H9 (cell line): ENCODE measurements around the gene SPSB3. TPM values are rescaled to one million over a fixed set of nuclear protein-coding genes. Genes with fewer than 3 reads are reported as not detected.

Experiments used
- DNase-seq: peaks from one replicate; pipeline ENCODE4 v3.0.0-alpha.2; 2017
- H2AFZ ChIP-seq: one replicate; pipeline ENCODE4 v1.6.1; 2013; ENCODE audit warnings: mild to moderate bottlenecking, low read length, control low read depth, moderate library complexity
- H2AK5ac ChIP-seq: 2 replicates; pipeline ENCODE4 v1.6.1; 2013; ENCODE audit warnings: low read length, control low read depth, mixed read lengths; ENCODE audit not compliant: insufficient read length
- H2BK120ac ChIP-seq: one replicate; pipeline ENCODE4 v1.6.1; 2013; ENCODE audit warnings: low read depth, mild to moderate bottlenecking, low read length, control low read depth, inconsistent platforms; ENCODE audit not compliant: poor library complexity, severe bottlenecking
- H2BK12ac ChIP-seq: 2 replicates; pipeline ENCODE4 v1.6.1; 2013; ENCODE audit warnings: low read length, control low read depth, mixed read lengths, low read depth; ENCODE audit not compliant: insufficient read length
- H2BK15ac ChIP-seq: 2 replicates; pipeline ENCODE4 v1.6.1; 2013; ENCODE audit warnings: low read depth, low read length, control low read depth
- H2BK20ac ChIP-seq: one replicate; pipeline ENCODE4 v1.6.1; 2013; ENCODE audit warnings: low read depth, mild to moderate bottlenecking, low read length, control low read depth, inconsistent platforms; ENCODE audit not compliant: poor library complexity, severe bottlenecking
- H2BK5ac ChIP-seq: 2 replicates; pipeline ENCODE4 v1.6.1; 2013; ENCODE audit warnings: low read length, control low read depth, mixed read lengths; ENCODE audit not compliant: insufficient read length
- H3K14ac ChIP-seq: 2 replicates; pipeline ENCODE4 v1.6.1; 2013; ENCODE audit warnings: low read length, control low read depth; ENCODE audit not compliant: insufficient read depth
- H3K18ac ChIP-seq: 2 replicates; pipeline ENCODE4 v1.6.1; 2013; ENCODE audit warnings: low read depth, mild to moderate bottlenecking, mixed read lengths, low read length, control low read depth; ENCODE audit not compliant: insufficient read length
- H3K23ac ChIP-seq: 2 replicates; pipeline ENCODE4 v1.6.1; 2013; ENCODE audit warnings: low read length, control low read depth, mixed read lengths, low read depth; ENCODE audit not compliant: insufficient read length
- H3K23me2 ChIP-seq: 2 replicates; pipeline ENCODE4 v1.6.1; 2013; ENCODE audit warnings: low read depth, mild to moderate bottlenecking, mixed read lengths, low read length, control low read depth; ENCODE audit not compliant: insufficient read length, poor library complexity, severe bottlenecking
- H3K27ac ChIP-seq: 2 replicates; pipeline ENCODE4 v1.5.1; 2013; ENCODE audit warnings: low read length, control low read depth, mixed read lengths, low read depth; ENCODE audit not compliant: insufficient read length
- H3K27me3 ChIP-seq: 2 replicates; pipeline ENCODE4 v1.6.1; 2013; ENCODE audit warnings: low read length, control low read depth, inconsistent platforms; ENCODE audit not compliant: insufficient read depth
- H3K4ac ChIP-seq: 2 replicates; pipeline ENCODE4 v1.6.1; 2013; ENCODE audit warnings: low read depth, mild to moderate bottlenecking, control low read depth, inconsistent platforms, low read length, moderate library complexity
- H3K4me1 ChIP-seq: 2 replicates; pipeline ENCODE4 v1.6.1; 2013; ENCODE audit warnings: low read length, control low read depth, inconsistent platforms; ENCODE audit not compliant: insufficient read depth
- H3K4me2 ChIP-seq: 2 replicates; pipeline ENCODE4 v1.6.1; 2013; ENCODE audit warnings: low read length, control low read depth, mixed read lengths; ENCODE audit not compliant: insufficient read length, insufficient read depth
- H3K56ac ChIP-seq: 2 replicates; pipeline ENCODE4 v1.6.1; 2013; ENCODE audit warnings: low read depth, mild to moderate bottlenecking, mixed read lengths, low read length, control low read depth; ENCODE audit not compliant: insufficient read length
- H3K79me1 ChIP-seq: 2 replicates; pipeline ENCODE4 v1.6.1; 2013; ENCODE audit warnings: low read depth, mild to moderate bottlenecking, moderate library complexity, low read length, control low read depth, inconsistent platforms; ENCODE audit not compliant: insufficient read depth, poor library complexity, severe bottlenecking
- H3K79me2 ChIP-seq: 2 replicates; pipeline ENCODE4 v1.6.1; 2013; ENCODE audit warnings: low read length, control low read depth, inconsistent platforms; ENCODE audit not compliant: insufficient read depth
- H3K9ac ChIP-seq: 2 replicates; pipeline ENCODE4 v1.6.1; 2013; ENCODE audit warnings: low read length, control low read depth, mixed read lengths; ENCODE audit not compliant: insufficient read length; ENCODE audit errors: extremely low read depth
- H3K9me3 ChIP-seq: one replicate; pipeline ENCODE4 v1.6.1; 2013; ENCODE audit warnings: low read depth, low read length, inconsistent platforms; ENCODE audit not compliant: control insufficient read depth
- H3T11ph ChIP-seq: one replicate; pipeline ENCODE4 v1.6.1; 2013; ENCODE audit warnings: mild to moderate bottlenecking, low read length, control low read depth, inconsistent platforms
- H4K20me1 ChIP-seq: one replicate; pipeline ENCODE4 v1.6.1; 2013; ENCODE audit not compliant: control insufficient read depth, insufficient read length, insufficient read depth
- H4K5ac ChIP-seq: 2 replicates; pipeline ENCODE4 v1.6.1; 2013; ENCODE audit warnings: low read depth, mild to moderate bottlenecking, mixed read lengths, low read length, control low read depth; ENCODE audit not compliant: insufficient read length
- H4K8ac ChIP-seq: replicated peaks from 2 replicates; pipeline ENCODE4 v1.6.1; 2013; ENCODE audit warnings: low read length, control low read depth, mixed read lengths, low read depth; ENCODE audit not compliant: insufficient read length
- H4K91ac ChIP-seq: 2 replicates; pipeline ENCODE4 v1.6.1; 2013; ENCODE audit warnings: low read depth, mild to moderate bottlenecking, moderate library complexity, mixed read lengths, low read length, control low read depth; ENCODE audit not compliant: insufficient read length
- H3K27ac Mint-ChIP-seq, 3 experiments: 2 replicates in 2 of 3; 3 replicates in 1 of 3; pipeline ENCODE4 v1.8.0; 2020 to 2021; ENCODE audit warnings: mixed read lengths in 3 of 3, mild to moderate bottlenecking in 1 of 3, moderate library complexity in 1 of 3
- H3K27me3 Mint-ChIP-seq: 2 replicates; pipeline ENCODE4 v1.8.0; 2021; ENCODE audit warnings: low read depth, mild to moderate bottlenecking, moderate library complexity, mixed read lengths
- H3K36me3 Mint-ChIP-seq, 3 experiments: 2 replicates in 2 of 3; 3 replicates in 1 of 3; pipeline ENCODE4 v1.8.0; 2020 to 2021; ENCODE audit warnings: low read depth in 3 of 3, mixed read lengths in 3 of 3; ENCODE audit not compliant: insufficient read depth in 1 of 3
- H3K4me1 Mint-ChIP-seq, 2 experiments: 2 replicates each; pipeline ENCODE4 v1.8.0; 2020; ENCODE audit warnings: mixed read lengths in 2 of 2
- H3K4me3 Mint-ChIP-seq, 2 experiments: 2 replicates in 1 of 2; 3 replicates in 1 of 2; pipeline ENCODE4 v1.8.0; 2020 to 2021; ENCODE audit warnings: mild to moderate bottlenecking in 2 of 2, mixed read lengths in 2 of 2, moderate library complexity in 1 of 2
- H3K9me3 Mint-ChIP-seq, 2 experiments: 2 replicates in 1 of 2; 3 replicates in 1 of 2; pipeline ENCODE4 v1.8.0; 2020; ENCODE audit warnings: mild to moderate bottlenecking in 2 of 2, mixed read lengths in 2 of 2, moderate library complexity in 1 of 2
- CTCF ChIP-seq: fragments of 200-600 bp; sonication (generic); conservative IDR thresholded peaks from 3 replicates; pipeline ENCODE4 v1.8.0; 2021; ENCODE audit warnings: antibody characterized with exemption, mild to moderate bottlenecking
- WGBS: extraction: QIAGEN DNeasy Blood & Tissue Kit; methylation state at CpG from one replicate; pipeline ENCODE4 v1.1.7; 2013; ENCODE audit warnings: missing lambda C conversion rate, low lambda C conversion rate, mixed read lengths; ENCODE audit not compliant: insufficient read length; ENCODE audit errors: extremely low coverage; 5-methylcytosine and 5-hydroxymethylcytosine counted together
- total RNA-seq: library from RNA; stranded (reverse); gene quantifications from 2 replicates; pipeline ENCODE4 v1.2.1, GENCODE V29; 2021

SPSB3 gene
- total RNA-seq, 1 experiment from 2014 or later, result 19.9 TPM

- no peak overlapping the region for H4K5ac ChIP-seq
- no peaks in the 10 kb centered on the region for H3K9me3 ChIP-seq
- H3K56ac ChIP-seq, result no peak overlapping the region
- no peak overlapping the region for H3K18ac ChIP-seq
- no peak for TF ChIP-seq CTCF
- WGBS, result no CpG with 5 or more reads among the region's 40 CpGs
- H3T11ph ChIP-seq, result no peak overlapping the region
- H3K4me1 ChIP-seq, result no peaks in the 10 kb centered on the region
- no peak overlapping the region for H2BK20ac ChIP-seq
- no peak overlapping the region for H2BK15ac ChIP-seq
- H2BK120ac ChIP-seq, result no peak overlapping the region
- peaks cover 4 to 17% (median 15%) of the 10 kb centered on the region in 3 experiments; a peak in 6 of 7 replicates for H3K36me3 Mint-ChIP-seq
- no peak overlapping the region for H2BK5ac ChIP-seq
- no peak overlapping the region for H2AFZ ChIP-seq
- no peaks in the 10 kb centered on the region for H4K20me1 ChIP-seq
- no peak overlapping the region for H3K27ac ChIP-seq
- no peaks in the 10 kb centered on the region for H3K79me1 ChIP-seq
- no peak overlapping the region for H3K27ac Mint-ChIP-seq
- no peak overlapping the region for H3K4me2 ChIP-seq
- H3K79me2 ChIP-seq, result no peaks in the 10 kb centered on the region
- H3K9ac ChIP-seq, result no peak overlapping the region
- H3K4me1 Mint-ChIP-seq, result peaks cover 0 to 3% of the 10 kb centered on the region in 2 experiments; a peak in 2 of 4 replicates
- no peak overlapping the region for H4K91ac ChIP-seq
- H3K23ac ChIP-seq, result no peak overlapping the region
- H2AK5ac ChIP-seq, result no peak overlapping the region
- H3K4ac ChIP-seq, result no peak overlapping the region
- H3K27me3 ChIP-seq, result no peaks in the 10 kb centered on the region
- no peak for DNase-seq
- no peaks in the 10 kb centered on the region for H3K9me3 Mint-ChIP-seq
- H3K27me3 Mint-ChIP-seq, result no peaks in the 10 kb centered on the region; the same call in 1 of the 2 replicates
- H3K23me2 ChIP-seq, result no peaks in the 10 kb centered on the region
- H4K8ac ChIP-seq, result no peak overlapping the region
- no peak overlapping the region for H2BK12ac ChIP-seq
- no peak overlapping the region for H3K14ac ChIP-seq
- H3K4me3 Mint-ChIP-seq, result no peak overlapping the region
Observed at GRCh38 chr16:1816396-1817275, 34.3 kb upstream of the SPSB3 start.
